HG02870 (cell line): Measurements from ENCODE around the gene ADGRL3.

Source experiments
- ATAC-seq: cut with Tn5 transposase; IDR thresholded peaks from one replicate; pipeline ENCODE4 v1.9.1; 2021; ENCODE audit warnings: mild to moderate bottlenecking, moderate library complexity; ENCODE audit not compliant: unreplicated experiment

Gene ADGRL3

DNA sequence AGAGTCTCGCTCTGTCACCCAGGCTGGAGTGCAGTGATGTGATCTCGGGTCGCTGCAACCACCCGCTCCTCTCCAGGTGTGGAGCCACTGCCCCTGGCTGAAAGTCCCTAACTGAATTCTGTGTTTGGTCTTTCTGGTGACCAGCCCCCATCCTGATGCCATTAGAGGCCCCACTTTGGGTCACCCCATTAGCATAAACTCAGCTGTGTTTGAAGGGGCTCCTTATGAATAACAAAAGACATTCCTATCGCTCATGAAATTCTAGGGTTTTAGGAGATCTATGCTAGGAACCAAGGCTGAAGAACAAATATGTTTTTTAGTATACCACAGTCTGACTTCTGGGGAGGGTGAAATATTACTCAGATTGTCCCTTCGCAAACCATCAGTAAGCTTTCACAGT lies 652.9 kb downstream of the ADGRL3 start:
- ATAC-seq = no peak

DNA sequence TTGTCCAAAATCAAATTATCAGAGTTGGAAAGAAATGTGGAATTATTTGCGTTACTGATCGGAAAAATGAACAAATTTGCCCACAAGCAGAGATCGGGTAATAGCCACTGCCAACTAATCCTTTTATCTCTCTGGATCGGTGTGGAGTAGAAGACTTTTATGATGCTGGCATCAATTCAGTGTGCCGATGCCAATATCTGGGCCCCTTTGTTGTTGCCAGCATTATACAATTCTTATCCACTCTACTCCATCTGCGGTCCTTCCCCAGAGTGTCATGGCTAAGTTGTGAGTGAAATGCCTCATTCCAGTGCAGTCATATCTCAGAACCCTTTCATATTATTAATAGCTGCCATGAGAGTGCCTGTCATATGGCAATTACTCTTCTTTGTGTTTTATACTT lies 660.2 kb downstream of the ADGRL3 start:
- no peak for ATAC-seq

DNA sequence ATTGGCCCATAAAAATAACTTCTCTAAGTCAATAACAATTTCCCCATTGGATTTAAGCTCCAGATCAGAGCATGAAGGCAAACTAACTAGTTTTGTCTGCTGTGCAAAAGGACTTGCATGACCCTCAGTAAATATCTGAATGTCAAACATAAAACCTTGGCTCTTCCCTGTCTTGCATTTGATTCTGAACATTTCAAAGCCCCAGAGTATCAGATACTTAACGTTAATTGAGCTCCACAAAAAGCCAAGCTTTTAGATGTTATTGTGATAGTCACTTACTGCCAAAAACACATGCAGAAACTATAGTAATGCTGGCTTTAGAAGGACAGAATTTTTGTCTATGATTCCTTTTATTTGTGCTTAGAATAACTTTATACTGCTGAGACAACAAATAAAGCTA lies 664.2 kb downstream of the ADGRL3 start:
- no peak for ATAC-seq

DNA sequence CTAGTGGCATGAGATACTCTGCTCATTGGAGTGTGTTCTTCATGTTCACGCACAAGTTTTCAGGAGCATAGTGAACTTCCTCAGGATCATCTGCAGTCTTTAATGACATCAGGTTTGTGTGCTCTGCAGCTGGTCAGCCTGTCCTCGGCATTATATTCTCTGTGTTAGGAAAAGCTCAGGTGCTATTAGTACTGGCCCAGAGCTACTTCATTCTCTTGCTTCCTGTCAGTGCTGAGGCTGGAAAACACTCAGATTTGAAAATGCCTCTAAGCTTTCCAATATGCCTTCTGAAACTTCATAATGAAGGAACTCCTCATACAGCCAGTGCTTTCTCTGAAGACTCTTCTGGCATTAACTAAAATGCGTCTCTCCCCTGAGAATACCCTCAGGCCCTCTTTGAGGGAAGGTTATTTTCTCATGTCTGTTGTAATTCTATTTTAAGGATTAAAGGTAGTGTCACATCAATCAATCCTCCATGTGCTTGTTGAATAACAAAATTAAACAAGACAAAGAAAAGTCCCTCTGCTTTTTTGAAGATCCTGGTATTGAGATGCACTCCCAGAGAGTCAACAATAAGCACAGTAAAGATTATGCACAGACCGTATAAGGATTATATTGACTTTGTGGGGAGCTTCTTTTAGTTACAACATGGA lies 666.4 kb downstream of the ADGRL3 start:
- no peak for ATAC-seq

DNA sequence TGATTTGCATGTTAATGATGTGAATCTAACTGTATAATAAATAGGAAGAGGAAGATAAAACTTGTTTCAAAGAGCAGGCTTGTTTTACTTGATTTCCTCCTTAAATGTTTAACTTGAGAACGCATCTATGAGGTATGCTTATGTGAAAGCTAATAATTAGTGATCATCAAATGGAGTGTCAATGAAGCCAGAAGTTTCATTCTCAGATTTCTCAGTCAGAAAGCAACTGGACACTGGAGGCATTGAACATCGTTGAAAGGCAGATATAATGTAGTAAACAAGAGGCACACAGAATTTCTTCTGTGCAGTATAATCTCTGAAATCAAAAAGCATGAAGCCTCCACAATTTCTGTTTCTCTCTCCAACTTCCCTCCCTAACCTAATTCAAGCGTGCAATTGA lies 672.9 kb downstream of the ADGRL3 start:
- no peak for ATAC-seq

DNA sequence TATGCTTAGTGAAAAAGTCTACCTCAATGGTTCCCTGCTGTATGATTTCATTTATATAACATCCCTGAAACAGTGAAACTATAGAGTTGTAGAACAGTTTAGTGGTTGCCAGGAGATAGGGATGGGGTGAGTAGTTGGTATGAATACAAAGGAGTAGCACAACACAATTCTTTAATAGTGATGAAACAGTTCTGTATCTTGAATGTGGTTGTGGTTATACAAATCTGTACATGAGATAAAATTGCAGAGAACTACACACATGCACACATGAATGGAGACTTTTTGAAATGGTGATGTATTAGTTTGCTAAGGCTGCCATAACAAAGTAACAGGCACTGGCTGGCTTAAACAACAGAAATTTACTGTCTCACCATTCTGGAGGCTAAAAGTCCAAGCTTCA lies 677.1 kb downstream of the ADGRL3 start:
- no peak for ATAC-seq

DNA sequence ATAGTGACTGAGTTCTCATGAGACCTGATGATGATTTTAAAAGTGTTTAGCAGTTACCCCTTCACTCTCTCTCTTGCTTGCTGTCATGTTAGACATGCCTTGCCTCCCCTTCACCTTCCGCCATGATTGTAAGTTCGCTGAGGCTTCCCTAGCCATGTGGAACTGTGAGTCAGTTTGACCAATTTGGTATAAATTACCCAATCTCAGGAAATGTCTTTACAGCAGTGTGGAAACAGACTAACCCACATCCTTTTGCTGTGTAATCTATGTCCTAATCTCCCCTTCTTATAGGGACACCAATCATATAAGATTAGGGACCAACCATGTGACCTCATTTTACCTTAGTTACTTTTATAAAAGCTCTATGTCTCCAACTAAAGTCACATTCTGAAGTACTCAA lies 677.8 kb downstream of the ADGRL3 start:
- no peak for ATAC-seq

DNA sequence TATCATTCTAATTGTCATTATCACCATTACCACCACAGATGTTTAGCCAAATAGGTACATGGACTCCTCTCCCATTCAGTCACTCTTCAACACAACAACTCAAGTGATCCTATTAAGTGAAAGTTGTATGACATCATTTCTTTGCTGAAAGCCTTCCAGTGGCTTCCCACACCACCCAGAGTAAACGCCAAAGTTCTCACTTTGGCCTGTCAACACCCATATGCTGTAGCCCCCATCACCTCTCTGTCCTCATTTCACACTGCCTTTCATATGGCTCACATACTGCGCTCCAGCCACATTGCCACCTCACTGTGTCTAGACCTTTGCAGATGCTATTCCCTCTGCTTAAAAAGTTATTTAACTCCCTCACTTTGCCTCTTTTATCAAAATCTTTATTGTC lies 682.3 kb downstream of the ADGRL3 start:
- no peak for ATAC-seq

DNA sequence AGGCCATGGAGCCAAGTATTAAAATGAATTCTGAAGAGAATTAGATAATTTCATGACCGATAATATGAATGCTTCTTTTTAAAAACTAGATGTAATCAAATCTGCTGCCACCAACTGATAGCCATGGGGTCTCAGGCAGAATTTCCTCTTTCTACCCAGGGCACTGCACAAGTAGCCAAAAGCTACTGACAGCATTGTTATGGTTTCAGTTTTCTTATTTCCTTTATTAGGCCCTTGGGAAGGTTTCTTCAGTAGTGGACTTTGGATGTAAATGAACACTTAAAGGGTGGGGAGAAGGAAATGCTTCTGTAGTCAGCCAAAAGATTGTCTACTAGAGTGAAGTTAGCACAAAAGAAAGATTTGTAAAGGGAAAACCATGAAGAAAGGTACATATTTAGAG lies 686.0 kb downstream of the ADGRL3 start:
- ATAC-seq = no peak

DNA sequence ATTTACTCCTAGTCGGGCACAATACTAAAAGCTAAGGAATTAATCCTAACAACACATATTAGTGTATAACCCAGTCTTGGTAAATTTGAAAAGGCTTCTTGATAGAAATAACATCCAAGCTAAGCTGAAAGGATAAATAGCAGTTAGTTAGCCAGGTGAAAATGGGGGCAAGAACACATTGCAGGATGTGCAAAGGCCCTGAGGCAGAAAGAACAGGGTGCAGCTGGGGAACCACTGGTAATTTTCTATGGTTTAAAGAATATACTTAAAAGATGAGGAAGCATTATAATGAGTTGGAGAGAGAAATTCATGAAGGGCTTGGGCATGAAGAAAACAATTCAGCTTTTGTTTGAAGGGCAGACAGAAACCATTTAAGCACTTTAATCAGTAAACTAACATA lies 689.0 kb downstream of the ADGRL3 start:
- ATAC-seq = no peak

DNA sequence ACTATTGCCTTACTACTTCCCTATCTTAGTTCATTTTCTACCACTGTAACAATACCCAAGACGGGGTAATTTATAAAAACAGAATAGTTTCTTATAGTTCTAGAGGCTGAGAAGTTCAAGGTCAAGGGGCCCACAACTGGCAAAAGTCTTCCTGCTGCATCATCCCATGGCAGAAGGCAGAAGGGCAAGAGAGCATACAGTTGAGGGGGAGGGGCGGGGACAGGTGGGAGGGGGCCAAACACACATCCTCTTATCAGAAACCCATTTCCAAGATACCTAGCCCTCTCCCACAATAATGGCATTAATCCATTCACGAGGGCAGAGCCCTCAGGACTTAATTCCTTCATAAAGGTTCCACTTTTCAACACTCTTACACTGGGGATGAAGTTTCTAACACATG lies 690.2 kb downstream of the ADGRL3 start:
- ATAC-seq = no peak

DNA sequence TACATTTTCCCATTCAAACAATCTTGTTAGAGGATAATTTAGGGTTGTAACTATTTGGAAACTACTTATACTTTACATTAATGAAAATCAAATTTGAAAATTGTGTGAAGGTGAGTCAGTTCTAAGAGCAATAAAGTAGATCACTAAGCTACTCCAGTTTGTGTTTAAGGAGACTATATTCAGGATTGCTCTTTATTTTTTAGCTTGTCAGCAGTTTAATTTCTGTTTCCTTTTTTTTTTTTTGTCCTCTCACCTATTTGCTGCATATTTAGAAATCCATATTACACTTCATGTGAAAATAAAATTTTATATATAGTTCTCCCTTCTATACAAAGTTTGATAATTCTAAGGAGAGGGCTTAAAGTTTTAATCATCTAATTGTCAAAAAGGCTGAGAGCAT lies 691.8 kb downstream of the ADGRL3 start:
- ATAC-seq = no peak

DNA sequence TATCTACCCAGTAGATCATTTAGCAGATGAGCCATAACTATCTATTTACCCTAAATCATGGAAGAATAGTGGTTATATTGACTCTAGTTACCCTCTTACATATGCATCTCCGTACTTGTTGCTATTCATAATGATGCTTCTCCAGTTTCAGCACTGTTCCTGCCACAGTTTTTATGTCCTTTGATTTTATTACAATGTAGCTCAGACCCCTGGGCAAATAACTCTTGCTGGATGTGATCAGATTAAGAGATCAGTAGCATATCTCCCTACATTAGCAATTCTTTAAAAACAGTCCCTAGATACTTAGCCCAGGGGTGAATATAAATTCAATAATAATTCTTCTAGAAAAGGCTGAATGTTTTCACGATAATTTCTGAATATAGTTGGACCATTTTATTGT lies 696.5 kb downstream of the ADGRL3 start:
- no peak for ATAC-seq

DNA sequence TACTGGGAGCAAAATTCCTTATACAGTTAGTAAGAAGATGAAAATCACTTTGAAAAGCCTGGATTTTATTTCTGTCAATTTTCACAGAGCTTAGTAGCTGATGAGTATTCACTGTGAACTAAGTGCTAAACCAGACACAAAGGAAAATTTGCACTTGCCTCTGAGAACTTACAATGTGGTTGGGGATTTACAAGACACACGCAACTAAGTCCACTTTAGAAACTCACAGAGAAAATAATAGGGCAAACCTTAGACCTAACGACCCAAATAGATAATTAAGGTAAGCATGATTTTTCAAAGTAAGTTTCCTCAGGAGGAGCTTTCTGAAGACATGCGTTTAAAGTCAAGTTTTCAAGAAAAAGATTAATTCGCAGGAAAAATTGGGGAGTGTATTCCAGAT lies 708.9 kb downstream of the ADGRL3 start:
- no peak for ATAC-seq

DNA sequence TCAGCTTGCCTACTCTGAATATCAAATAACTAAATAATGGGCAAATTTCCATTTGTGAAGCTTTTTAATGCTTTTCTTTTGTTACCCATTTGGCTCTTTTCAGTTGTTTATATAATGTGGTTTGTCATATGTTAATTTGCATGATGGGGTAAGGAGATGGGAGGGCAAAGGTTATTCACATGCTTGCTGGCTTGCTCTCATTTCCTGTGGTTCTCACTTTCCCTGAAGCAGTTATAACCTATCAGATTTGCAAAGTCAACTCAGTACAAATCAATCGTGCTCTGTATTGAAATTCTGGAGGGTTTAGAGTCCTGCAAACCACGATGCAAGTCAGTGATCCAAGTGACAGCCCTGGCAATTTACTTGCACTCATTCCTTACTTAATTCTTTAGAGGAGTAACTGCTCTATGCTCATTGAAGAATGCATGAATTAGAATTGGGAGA lies 711.2 kb downstream of the ADGRL3 start:
- ATAC-seq = no peak

DNA sequence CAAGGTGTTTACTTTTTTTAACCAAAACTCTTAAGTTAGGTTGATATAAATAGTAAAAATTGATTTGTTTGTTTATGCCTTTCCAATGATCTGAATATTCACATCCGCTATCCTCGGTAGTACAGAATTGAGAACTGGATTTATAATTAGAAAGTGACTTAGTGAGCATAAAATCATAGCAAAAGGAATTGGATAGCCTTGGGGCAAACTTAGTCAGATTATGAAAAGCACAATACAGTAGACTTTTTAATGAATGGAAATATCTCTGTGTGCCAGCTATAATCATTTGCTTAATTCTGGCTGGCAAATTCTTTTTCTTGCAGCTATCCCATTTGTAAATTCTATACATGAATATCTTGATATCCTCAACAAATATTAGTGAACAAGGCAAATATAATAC lies 713.5 kb downstream of the ADGRL3 start:
- ATAC-seq = no peak

DNA sequence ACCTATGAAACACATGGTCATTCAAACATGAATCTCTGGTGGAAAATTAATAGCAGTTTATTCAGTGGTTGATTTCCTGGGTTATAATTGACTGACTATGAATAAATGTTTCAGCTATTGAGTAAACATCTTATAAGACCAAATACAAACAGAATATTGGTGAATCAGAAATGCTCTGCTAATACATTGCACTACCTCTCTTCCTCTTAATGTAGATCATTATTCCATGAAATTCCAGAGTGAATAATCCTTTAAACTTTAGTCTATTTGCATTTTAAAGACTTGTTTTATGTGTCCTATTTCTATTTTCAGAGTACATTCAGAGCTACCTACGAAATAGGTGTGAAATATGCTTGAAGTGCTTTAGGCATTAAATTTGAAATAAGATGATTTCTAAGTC lies 715.4 kb downstream of the ADGRL3 start:
- ATAC-seq = no peak

DNA sequence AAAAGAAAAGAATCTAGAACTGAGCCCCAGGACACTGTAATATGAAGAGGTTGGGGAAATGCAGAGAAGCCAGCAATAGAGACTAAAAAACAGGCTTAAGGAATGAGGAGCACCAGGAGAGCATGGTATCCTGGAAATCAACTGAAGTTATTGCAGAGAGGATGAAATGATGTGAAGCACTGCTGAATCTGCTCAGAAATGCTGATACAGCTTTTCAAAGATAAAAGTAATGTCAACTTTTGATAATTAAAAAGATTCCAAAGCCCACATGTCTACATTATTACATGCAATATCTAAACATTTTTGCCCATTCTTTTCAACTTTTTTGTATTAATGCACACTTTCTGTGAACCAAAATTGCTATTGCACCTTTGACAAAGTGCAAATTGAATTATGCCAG lies 718.4 kb downstream of the ADGRL3 start:
- no peak for ATAC-seq

DNA sequence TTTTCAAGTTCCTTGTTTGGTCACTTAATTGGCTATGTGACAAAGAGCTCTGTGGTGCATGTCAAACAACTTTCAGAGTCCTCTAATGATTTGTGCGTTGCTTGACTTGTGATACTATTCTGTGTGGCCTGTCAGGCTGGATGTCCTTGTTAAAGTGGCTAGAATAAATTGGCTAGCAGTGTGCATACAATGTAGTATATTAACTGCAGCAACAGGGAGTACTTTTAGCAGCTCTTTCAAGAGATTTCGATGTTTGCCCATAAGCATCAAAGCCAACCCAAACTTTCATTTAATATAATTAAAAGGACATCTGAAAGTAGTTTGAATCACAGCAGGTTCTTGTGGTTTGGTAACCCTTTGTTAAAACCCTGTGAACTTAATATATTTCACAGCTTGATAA lies 718.9 kb downstream of the ADGRL3 start:
- no peak for ATAC-seq

DNA sequence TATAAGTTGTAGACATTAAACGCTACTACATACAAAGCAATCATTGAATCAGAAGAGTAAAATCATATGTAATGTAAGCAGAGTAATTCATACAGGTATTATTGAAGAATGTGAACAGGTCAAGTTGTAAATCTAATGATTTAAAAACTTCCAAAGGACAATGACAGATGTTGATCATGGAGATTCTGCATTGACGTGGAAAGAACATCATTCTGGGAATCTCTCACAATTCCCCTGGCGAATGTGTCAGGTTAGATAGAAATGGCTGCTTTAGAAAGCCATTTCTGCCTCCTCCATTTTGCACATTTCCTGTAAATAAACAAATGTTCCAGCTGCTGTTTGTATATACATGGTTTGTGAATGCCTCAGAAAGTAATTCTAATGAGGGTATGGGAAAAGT lies 719.4 kb downstream of the ADGRL3 start:
- ATAC-seq = no peak

DNA sequence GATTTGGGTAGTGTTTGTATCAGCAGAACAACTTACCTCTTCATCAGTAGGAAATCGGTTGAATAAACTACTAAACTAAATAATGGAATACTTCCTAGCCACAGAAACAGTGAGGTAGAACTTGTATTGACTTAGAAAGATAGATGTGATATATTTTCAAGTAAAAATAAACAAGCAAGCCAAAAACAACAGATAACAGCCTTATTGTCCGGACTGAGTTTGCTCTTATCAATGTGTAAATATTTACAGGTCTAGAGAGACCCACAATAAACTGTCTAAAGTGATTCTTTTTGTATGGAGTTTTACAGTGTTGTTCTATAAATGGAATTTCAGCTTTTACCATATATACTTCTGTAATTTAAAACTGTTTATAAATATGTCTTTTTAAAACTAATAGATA lies 721.8 kb downstream of the ADGRL3 start:
- ATAC-seq = no peak

DNA sequence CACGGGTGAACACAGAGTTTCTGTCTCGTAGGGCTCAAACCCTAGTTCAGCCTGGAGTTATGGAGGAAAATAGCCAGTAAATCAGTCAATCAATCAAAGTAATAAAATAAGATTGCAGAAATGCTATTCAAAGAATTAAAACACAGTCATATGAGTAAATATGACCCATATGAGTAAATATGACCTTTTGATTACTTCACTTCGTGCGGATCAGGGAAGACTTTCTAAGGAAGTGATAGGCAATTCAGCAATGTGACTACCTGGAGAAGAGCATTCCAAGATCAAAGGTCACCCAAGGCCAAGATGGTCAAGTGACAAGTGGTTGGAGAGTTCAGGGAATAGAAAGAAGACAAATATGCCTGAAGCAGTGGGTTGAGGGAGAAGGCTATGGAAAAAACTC lies 722.6 kb downstream of the ADGRL3 start:
- ATAC-seq = no peak

DNA sequence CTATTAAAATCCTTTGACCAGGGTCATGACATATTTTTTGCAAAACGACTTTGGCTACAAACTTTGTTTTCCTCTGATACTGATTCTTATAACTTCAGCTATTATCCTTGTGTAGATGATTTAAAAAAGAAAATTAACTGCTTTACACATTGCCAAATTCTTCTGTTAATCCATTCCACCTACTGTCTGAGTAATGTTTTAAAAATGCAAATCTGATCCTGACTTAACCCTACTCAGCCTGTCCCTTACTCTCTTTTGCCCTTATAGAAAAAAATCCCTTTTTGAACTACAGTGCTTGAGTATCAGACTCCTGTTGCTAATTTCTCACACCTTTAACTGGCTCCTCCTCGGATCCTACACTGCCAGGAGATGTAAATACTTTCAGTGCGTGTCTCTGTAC lies 723.1 kb downstream of the ADGRL3 start:
- no peak for ATAC-seq

DNA sequence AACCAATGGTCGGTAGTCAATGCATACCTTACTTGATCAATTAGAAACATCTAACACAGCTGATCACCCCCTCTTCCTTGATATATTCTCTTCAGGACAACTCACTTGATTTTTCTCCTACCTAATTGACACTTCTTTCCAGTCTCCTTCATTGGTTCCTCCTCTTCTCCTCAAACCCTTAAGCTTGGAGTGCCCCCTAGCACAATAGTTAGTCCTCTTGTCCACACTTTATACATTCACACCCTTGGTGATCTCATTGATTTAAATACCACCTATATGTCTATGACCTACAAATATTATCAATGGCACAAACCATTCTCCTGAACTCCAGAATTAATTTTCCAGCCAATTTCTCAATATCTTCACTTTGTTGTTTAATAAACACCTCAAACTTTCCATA lies 724.0 kb downstream of the ADGRL3 start:
- ATAC-seq = no peak
